IMR-90 (cell line): ENCODE results near the gene CASP6.

Experiments used
- CEBPB ChIP-seq: IDR thresholded peaks from 2 replicates; pipeline ENCODE4 v1.6.1; 2012; ENCODE audit warnings: low read depth, low read length, improper control_type of control experiment
- POLR2A ChIP-seq: IDR thresholded peaks from 2 replicates; pipeline ENCODE4 v1.6.1; 2012; ENCODE audit warnings: mild to moderate bottlenecking, low read depth, low read length
- RAD21 ChIP-seq: IDR thresholded peaks from 2 replicates; pipeline ENCODE4 v1.6.1; 2012; ENCODE audit warnings: low read length, improper control_type of control experiment
- RCOR1 ChIP-seq: IDR thresholded peaks from 2 replicates; pipeline ENCODE4 v1.6.1; 2012; ENCODE audit warnings: mild to moderate bottlenecking, low read length, improper control_type of control experiment; ENCODE audit not compliant: insufficient replicate concordance
- TF ChIP-seq, protein P1 (sequence below): conservative IDR thresholded peaks from 2 replicates; pipeline ENCODE4 v1.5.1; 2012; ENCODE audit warnings: mild to moderate bottlenecking, low read depth, low read length, improper control_type of control experiment
- TF ChIP-seq, protein P2 (sequence below): fragments of 150-350 bp; IDR thresholded peaks from 2 replicates; pipeline ENCODE4 v1.6.1; 2017; ENCODE audit warnings: mild to moderate bottlenecking, antibody characterized with exemption, low read length, low read depth
- TF ChIP-seq, protein P3 (sequence below): fragments of 150-350 bp; IDR thresholded peaks from 2 replicates; pipeline ENCODE4 v1.6.1; 2016; ENCODE audit warnings: low read depth, mild to moderate bottlenecking, low read length, moderate library complexity, borderline replicate concordance

GRCh38 chr4:109671350-109671749 is 31.9 kb downstream of the CASP6 start:
- TF ChIP-seq CEBPB (no peak), POLR2A (no peak), RAD21 (no peak), RCOR1 (no peak)
- TF ChIP-seq, protein P1, sequence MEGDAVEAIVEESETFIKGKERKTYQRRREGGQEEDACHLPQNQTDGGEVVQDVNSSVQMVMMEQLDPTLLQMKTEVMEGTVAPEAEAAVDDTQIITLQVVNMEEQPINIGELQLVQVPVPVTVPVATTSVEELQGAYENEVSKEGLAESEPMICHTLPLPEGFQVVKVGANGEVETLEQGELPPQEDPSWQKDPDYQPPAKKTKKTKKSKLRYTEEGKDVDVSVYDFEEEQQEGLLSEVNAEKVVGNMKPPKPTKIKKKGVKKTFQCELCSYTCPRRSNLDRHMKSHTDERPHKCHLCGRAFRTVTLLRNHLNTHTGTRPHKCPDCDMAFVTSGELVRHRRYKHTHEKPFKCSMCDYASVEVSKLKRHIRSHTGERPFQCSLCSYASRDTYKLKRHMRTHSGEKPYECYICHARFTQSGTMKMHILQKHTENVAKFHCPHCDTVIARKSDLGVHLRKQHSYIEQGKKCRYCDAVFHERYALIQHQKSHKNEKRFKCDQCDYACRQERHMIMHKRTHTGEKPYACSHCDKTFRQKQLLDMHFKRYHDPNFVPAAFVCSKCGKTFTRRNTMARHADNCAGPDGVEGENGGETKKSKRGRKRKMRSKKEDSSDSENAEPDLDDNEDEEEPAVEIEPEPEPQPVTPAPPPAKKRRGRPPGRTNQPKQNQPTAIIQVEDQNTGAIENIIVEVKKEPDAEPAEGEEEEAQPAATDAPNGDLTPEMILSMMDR: no peak
- TF ChIP-seq, protein P2, sequence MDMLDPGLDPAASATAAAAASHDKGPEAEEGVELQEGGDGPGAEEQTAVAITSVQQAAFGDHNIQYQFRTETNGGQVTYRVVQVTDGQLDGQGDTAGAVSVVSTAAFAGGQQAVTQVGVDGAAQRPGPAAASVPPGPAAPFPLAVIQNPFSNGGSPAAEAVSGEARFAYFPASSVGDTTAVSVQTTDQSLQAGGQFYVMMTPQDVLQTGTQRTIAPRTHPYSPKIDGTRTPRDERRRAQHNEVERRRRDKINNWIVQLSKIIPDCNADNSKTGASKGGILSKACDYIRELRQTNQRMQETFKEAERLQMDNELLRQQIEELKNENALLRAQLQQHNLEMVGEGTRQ: no peak
- TF ChIP-seq, protein P3, sequence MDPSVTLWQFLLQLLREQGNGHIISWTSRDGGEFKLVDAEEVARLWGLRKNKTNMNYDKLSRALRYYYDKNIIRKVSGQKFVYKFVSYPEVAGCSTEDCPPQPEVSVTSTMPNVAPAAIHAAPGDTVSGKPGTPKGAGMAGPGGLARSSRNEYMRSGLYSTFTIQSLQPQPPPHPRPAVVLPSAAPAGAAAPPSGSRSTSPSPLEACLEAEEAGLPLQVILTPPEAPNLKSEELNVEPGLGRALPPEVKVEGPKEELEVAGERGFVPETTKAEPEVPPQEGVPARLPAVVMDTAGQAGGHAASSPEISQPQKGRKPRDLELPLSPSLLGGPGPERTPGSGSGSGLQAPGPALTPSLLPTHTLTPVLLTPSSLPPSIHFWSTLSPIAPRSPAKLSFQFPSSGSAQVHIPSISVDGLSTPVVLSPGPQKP: no peak
